ENCODE results near the gene KCTD1. TPM values are rescaled to one million over a fixed set of nuclear protein-coding genes. Genes with fewer than 3 reads are reported as not detected.

KCTD1 gene
- total and polyA plus RNA-seq, 4 donors, result 4.0 to 17.5 (median 9.2) TPM

- DNase-seq (no peak), ATAC-seq (ENCODE audit: insufficient read depth, low FRiP score) (no peak)
- TF ChIP-seq, protein P1, sequence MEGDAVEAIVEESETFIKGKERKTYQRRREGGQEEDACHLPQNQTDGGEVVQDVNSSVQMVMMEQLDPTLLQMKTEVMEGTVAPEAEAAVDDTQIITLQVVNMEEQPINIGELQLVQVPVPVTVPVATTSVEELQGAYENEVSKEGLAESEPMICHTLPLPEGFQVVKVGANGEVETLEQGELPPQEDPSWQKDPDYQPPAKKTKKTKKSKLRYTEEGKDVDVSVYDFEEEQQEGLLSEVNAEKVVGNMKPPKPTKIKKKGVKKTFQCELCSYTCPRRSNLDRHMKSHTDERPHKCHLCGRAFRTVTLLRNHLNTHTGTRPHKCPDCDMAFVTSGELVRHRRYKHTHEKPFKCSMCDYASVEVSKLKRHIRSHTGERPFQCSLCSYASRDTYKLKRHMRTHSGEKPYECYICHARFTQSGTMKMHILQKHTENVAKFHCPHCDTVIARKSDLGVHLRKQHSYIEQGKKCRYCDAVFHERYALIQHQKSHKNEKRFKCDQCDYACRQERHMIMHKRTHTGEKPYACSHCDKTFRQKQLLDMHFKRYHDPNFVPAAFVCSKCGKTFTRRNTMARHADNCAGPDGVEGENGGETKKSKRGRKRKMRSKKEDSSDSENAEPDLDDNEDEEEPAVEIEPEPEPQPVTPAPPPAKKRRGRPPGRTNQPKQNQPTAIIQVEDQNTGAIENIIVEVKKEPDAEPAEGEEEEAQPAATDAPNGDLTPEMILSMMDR (IDR thresholded peaks at IDR 0.05; ENCODE audit: control extremely low read depth, extremely low read depth), result no peak
- WGBS, 2 donors, result 86 to 92% methylated on average over 8 of the region's 8 CpGs
- Histone ChIP-seq H3K9me3 (ENCODE audit: control insufficient read depth in 4 of 4, insufficient read depth in 3 of 4, low read length in 3 of 4) (no peaks in the 10 kb centered on the region), H3K27ac (ENCODE audit: low read depth in 1 of 2, low read length in 1 of 2) (no peak overlapping the region), H3K9ac (ENCODE audit: insufficient read depth in 1 of 2, low read length in 2 of 2) (no peak overlapping the region), H3K4me1 (ENCODE audit: control insufficient read depth in 5 of 5, insufficient read depth in 5 of 5, low read length in 5 of 5) (no peaks in the 10 kb centered on the region), H3K27me3 (ENCODE audit: control insufficient read depth in 3 of 3, insufficient read depth in 3 of 3, low read length in 2 of 3) (peaks cover 0 to 3% (median 0%) of the 10 kb centered on the region in 3 donors), H3K4me3 (no peak overlapping the region), H3K36me3 (ENCODE audit: control insufficient read depth in 4 of 4, insufficient read depth in 4 of 4, low read length in 4 of 4) (peaks cover 0 to 1% (median 0%) of the 10 kb centered on the region in 4 donors)
These were observed 97.2 kb downstream of the KCTD1 start for GRCh38 chr18:26450989-26451682.

GRCh38 chr18:26448714-26449159, 99.6 kb downstream of the KCTD1 start:
- no peak overlapping the region for H3K4me3 ChIP-seq
- no peak for DNase-seq
- no peak for ATAC-seq (ENCODE audit: insufficient read depth, low FRiP score)
- TF ChIP-seq, protein P1 (IDR thresholded peaks at IDR 0.05; ENCODE audit: control extremely low read depth, extremely low read depth), result no peak
- peaks cover 0 to 3% (median 0%) of the 10 kb centered on the region in 3 donors for H3K27me3 ChIP-seq (ENCODE audit: control insufficient read depth in 3 of 3, insufficient read depth in 3 of 3, low read length in 2 of 3)
- 83 to 87% methylated on average over 8 of the region's 8 CpGs for WGBS, 2 donors
- no peaks in the 10 kb centered on the region for H3K36me3 ChIP-seq (ENCODE audit: control insufficient read depth in 4 of 4, insufficient read depth in 4 of 4, low read length in 4 of 4)
- H3K9ac ChIP-seq (ENCODE audit: insufficient read depth in 1 of 2, low read length in 2 of 2), result no peak overlapping the region
- H3K9me3 ChIP-seq (ENCODE audit: control insufficient read depth in 4 of 4, insufficient read depth in 3 of 4, low read length in 3 of 4), result peaks cover 0 to 3% (median 0%) of the 10 kb centered on the region in 4 donors
- H3K4me1 ChIP-seq (ENCODE audit: control insufficient read depth in 5 of 5, insufficient read depth in 5 of 5, low read length in 5 of 5), result no peaks in the 10 kb centered on the region
- no peak overlapping the region for H3K27ac ChIP-seq (ENCODE audit: low read depth in 1 of 2, low read length in 1 of 2)

DNA sequence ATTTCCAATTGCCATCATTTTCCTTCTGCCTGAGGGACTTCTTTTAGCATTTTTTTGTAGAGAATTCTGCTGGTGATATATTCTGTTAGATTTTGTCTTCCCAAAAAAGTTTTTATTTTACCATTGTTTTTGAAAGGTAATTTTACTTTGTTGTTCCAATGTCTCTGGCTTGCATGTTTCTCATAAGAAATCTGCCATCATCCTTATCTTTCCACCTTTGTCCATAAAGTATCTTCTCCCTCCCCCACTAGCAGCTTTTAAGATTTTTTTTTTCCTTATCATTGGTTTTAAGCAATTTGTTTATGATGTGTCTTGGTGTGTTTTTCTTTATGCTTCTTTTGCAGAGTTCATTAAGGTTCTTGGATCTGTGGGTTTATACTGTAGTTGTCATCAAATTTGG, 104.5 kb downstream of the KCTD1 start:
- H3K4me1 ChIP-seq (ENCODE audit: control insufficient read depth in 5 of 5, insufficient read depth in 5 of 5, low read length in 5 of 5), result peaks cover 0 to 11% (median 0%) of the 10 kb centered on the region in 5 donors
- H3K9me3 ChIP-seq (ENCODE audit: control insufficient read depth in 4 of 4, insufficient read depth in 3 of 4, low read length in 3 of 4), result peaks cover 0 to 3% (median under 1%) of the 10 kb centered on the region in 4 donors
- no peaks in the 10 kb centered on the region for H3K36me3 ChIP-seq (ENCODE audit: control insufficient read depth in 4 of 4, insufficient read depth in 4 of 4, low read length in 4 of 4)
- H3K27me3 ChIP-seq (ENCODE audit: control insufficient read depth in 3 of 3, insufficient read depth in 3 of 3, low read length in 2 of 3), result peaks cover 0 to 3% (median 0%) of the 10 kb centered on the region in 3 donors
- DNase-seq (no peak), ATAC-seq (ENCODE audit: insufficient read depth, low FRiP score) (no peak)
- H3K27ac ChIP-seq (ENCODE audit: low read depth in 1 of 2, low read length in 1 of 2), result no peak overlapping the region
- H3K9ac ChIP-seq (ENCODE audit: insufficient read depth in 1 of 2, low read length in 2 of 2), result no peak overlapping the region
- no peak overlapping the region for H3K4me3 ChIP-seq
- TF ChIP-seq, protein P1 (IDR thresholded peaks at IDR 0.05; ENCODE audit: control extremely low read depth, extremely low read depth), result no peak
